Measurements from ENCODE around the gene FAM217B. TPM values are rescaled to one million over a fixed set of nuclear protein-coding genes. Genes with fewer than 3 reads are reported as not detected.

The FAM217B gene
- total RNA-seq, 6 experiments from 2014 or later, result 16.6 to 20.0 (median 18.6) TPM

DNA sequence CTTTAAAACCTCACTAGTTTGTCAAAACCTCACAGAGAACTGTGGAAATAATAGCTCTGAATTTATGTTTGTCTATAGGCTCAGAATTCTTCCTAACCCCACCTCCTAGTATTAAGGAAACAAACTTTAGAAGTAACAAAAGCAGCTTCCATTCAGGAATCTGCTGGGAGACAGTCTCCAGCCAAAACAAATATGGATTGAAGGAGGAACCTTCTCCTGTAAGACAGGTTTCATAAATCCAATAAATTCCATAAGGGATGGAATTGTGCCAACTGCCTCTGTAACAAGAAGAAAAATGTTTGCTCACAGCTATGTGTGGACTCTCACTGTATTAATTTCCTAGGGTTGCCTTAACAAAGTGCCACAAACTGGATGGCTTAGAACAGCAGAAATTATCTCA lies 14.3 kb upstream of the FAM217B start:
- Mint-ChIP-seq H3K36me3 (ENCODE audit: low read depth) (no peaks in the 10 kb centered on the region), H3K4me3 (no peak overlapping the region), H3K9me3 (no peaks in the 10 kb centered on the region), H3K27ac (no peak overlapping the region), H3K27me3 (ENCODE audit: insufficient read depth) (no peaks in the 10 kb centered on the region), H3K4me1 (ENCODE audit: low read depth) (no peaks in the 10 kb centered on the region)
- TF ChIP-seq, protein P1, sequence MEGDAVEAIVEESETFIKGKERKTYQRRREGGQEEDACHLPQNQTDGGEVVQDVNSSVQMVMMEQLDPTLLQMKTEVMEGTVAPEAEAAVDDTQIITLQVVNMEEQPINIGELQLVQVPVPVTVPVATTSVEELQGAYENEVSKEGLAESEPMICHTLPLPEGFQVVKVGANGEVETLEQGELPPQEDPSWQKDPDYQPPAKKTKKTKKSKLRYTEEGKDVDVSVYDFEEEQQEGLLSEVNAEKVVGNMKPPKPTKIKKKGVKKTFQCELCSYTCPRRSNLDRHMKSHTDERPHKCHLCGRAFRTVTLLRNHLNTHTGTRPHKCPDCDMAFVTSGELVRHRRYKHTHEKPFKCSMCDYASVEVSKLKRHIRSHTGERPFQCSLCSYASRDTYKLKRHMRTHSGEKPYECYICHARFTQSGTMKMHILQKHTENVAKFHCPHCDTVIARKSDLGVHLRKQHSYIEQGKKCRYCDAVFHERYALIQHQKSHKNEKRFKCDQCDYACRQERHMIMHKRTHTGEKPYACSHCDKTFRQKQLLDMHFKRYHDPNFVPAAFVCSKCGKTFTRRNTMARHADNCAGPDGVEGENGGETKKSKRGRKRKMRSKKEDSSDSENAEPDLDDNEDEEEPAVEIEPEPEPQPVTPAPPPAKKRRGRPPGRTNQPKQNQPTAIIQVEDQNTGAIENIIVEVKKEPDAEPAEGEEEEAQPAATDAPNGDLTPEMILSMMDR (IDR thresholded peaks at IDR 0.05), result no peak
- no peak for DNase-seq

DNA sequence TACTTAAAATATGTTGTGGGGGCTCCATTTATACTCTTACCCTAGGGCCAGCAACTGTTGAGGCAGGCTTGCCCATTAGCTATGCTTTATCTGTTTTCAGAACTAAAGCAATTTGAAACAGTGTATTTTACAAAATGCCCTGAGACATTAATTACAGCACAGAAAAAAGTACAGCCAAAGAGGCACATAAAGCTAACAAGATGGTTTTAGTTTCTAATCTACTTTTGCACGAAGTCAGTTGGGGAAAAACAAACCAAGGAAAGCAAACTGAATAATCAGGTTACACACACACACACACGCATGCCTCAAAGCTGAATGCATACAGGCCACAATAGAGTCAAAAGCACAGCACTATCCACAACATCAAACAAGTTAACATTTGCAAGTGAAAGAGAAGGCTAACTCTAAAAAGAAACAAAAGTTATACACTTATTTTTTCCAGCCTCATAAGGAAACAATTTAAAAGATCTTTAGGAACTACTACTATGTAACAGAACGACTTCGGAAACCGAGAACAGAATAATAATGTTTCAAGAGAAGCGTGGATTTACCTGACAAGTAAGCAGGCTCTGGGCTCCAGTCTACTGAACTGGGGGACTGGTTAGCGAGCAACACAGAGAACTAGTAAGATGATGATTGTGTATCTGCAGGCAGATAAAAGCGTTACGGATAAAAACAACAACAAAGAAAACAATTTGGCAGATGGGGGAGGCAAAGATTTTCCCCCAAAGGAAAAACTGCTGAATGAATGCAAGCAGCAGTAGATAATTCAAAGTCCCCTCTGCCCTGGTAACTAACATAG lies 8.5 kb upstream of the FAM217B start:
- H3K36me3 Mint-ChIP-seq (ENCODE audit: low read depth), result no peaks in the 10 kb centered on the region
- TF ChIP-seq, protein P1 (IDR thresholded peaks at IDR 0.05), result no peak
- H3K27ac Mint-ChIP-seq, result no peak overlapping the region
- H3K4me1 Mint-ChIP-seq (ENCODE audit: low read depth), result peaks cover 14% of the 10 kb centered on the region
- DNase-seq, result no peak
- no peaks in the 10 kb centered on the region for H3K9me3 Mint-ChIP-seq
- H3K4me3 Mint-ChIP-seq, result peak overlapping the region; percentile 19; the same call in 1 of the 2 replicates
- H3K27me3 Mint-ChIP-seq (ENCODE audit: insufficient read depth), result no peaks in the 10 kb centered on the region

- TF ChIP-seq, protein P1 (IDR thresholded peaks at IDR 0.05), result no peak
- DNase-seq, result no peak
- no peaks in the 10 kb centered on the region for H3K9me3 Mint-ChIP-seq
- H3K27me3 Mint-ChIP-seq (ENCODE audit: insufficient read depth), result no peaks in the 10 kb centered on the region
- H3K36me3 Mint-ChIP-seq (ENCODE audit: low read depth), result no peaks in the 10 kb centered on the region
- H3K4me3 Mint-ChIP-seq, result no peak overlapping the region
- H3K4me1 Mint-ChIP-seq (ENCODE audit: low read depth), result peaks cover 24% of the 10 kb centered on the region
- no peak overlapping the region for H3K27ac Mint-ChIP-seq
Observed at GRCh38 chr20:59932616-59933295, 7.4 kb upstream of the FAM217B start.

GRCh38 chr20:59933296-59933848 lies 6.8 kb upstream of the FAM217B start, which contains the start of gene SYCP2:
SYCP2 (minus strand) TSS chr20:59933637; CDS start chr20:59922413, 11,224 bp downstream.
- peaks cover 1% of the 10 kb centered on the region; the same call in 1 of the 2 replicates for H3K9me3 Mint-ChIP-seq
- TF ChIP-seq, protein P1 (IDR thresholded peaks at IDR 0.05), result no peak
- H3K27ac Mint-ChIP-seq, result no peak within 1 kb of the TSS
- H3K4me1 Mint-ChIP-seq (ENCODE audit: low read depth), result peaks cover 30% of the 10 kb centered on the region
- 0 out of 2 replicates have a peak, but pooled peaks cover 1% of the 10 kb centered on the region for H3K27me3 Mint-ChIP-seq (ENCODE audit: insufficient read depth)
- H3K4me3 Mint-ChIP-seq, result peak within 1 kb of the TSS; percentile 84
- no peak for DNase-seq
- H3K36me3 Mint-ChIP-seq (ENCODE audit: low read depth), result peaks cover 5% of the 10 kb centered on the region

DNA sequence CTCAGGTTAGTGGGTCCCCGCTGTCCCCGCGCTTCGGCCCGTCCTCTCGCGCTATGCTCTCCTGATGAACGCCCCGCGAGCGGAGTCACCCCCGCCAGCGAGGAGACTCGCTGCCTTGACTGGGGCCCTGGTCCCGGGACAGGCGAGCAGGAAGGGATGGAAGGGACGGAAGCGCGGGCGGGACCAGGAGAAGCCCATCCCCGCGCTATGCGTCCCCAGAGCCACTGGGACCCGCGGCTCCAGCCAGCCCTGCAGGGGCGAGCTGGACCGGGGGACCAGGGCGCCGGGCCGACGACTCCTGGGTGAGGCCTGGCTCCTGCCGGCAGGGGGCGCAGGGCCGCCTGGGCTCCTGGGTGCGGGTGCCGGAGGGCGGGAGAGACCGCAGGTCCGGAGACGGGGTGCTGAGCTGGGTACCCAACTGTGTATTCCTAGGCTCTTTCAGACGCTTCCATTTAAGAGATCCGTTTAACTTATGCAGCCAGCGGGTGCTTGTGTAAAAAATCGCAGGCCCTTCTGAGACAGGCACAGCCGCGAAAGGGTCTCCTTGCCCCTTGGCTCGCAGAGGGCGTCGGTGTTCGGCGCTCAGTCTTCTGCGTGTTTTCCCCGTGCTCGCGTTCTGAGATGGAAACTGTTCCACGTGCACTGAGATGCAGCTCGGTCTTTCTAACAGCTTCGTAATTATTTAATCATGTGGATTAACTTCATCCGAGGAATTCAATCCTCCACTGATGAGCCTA lies 6.2 kb upstream of the FAM217B start:
- peaks cover 37% of the 10 kb centered on the region for H3K4me1 Mint-ChIP-seq (ENCODE audit: low read depth)
- H3K9me3 Mint-ChIP-seq, result peaks cover 7% of the 10 kb centered on the region; the same call in 1 of the 2 replicates
- no peak overlapping the region for H3K27ac Mint-ChIP-seq
- H3K4me3 Mint-ChIP-seq, result peak overlapping the region; percentile 84
- peaks cover 12% of the 10 kb centered on the region for H3K36me3 Mint-ChIP-seq (ENCODE audit: low read depth)
- H3K27me3 Mint-ChIP-seq (ENCODE audit: insufficient read depth), result 0 out of 2 replicates have a peak, but pooled peaks cover 2% of the 10 kb centered on the region
- peak; percentile 37 for DNase-seq
- TF ChIP-seq, protein P1 (IDR thresholded peaks at IDR 0.05), result peak; percentile 98

Data from HFFc6 (cell line).